GM12878 (cell line): ENCODE results near the gene FAM120AOS. TPM values are rescaled to one million over a fixed set of nuclear protein-coding genes. Genes with fewer than 3 reads are reported as not detected.

Source experiments
- ATAC-seq: fragments of 200-7000 bp; cut with Tn5 transposase; 3 replicates; pipeline ENCODE4 v1.9.1; 2020; ENCODE audit warnings: mild to moderate bottlenecking, moderate library complexity
- BruUV-seq: library from RNA; stranded (reverse); fragments of 400-500 nt; replicated peaks from 2 replicates; lab custom pipeline; 2021; lab: Mats Ljungman, UMichigan
- CTCF ChIA-PET: fragments of 300-600 bp; sonication (Branson Sonifier 250); formaldehyde crosslinking; extraction: SDS; loops from one replicate; lab custom pipeline; 2021; ENCODE audit warnings: inconsistent platforms; lab: Yijun Ruan, JAX
- POLR2A ChIA-PET: fragments of 350-600 bp; formaldehyde crosslinking; extraction: SDS; loops from one replicate; lab custom pipeline; 2021; ENCODE audit warnings: inconsistent platforms; lab: Charles Lee
- RAD21 ChIA-PET: fragments of 300-600 bp; sonication (Branson Sonifier 250); formaldehyde crosslinking; loops from one replicate; lab custom pipeline; 2023; ENCODE audit warnings: antibody characterized with exemption; ENCODE audit not compliant: unreplicated experiment; lab: Charles Lee
- SMC1A ChIA-PET: fragments of 300-600 bp; sonication (Branson Sonifier 250); formaldehyde crosslinking; loops from one replicate; lab custom pipeline; 2023; ENCODE audit not compliant: unreplicated experiment, uncharacterized antibody; lab: Charles Lee
- DNase-seq: peaks from one replicate; pipeline ENCODE4 v3.0.0-alpha.2; 2011; ENCODE audit warnings: low read depth, low spot score
- FAIRE-seq: peaks from 3 replicates; lab custom pipeline; 2011; peaks lifted over from hg19 to GRCh38; lab: Jason Lieb, UNC
- H2AFZ ChIP-seq: 2 replicates; pipeline ENCODE4 v1.6.0; 2011; ENCODE audit warnings: low read depth, low read length, control low read depth; ENCODE audit not compliant: control insufficient read depth
- H3K27ac ChIP-seq: 2 replicates; pipeline ENCODE4 v1.5.1; 2011; ENCODE audit warnings: control low read depth; ENCODE audit not compliant: control insufficient read depth, insufficient read depth
- H3K27me3 ChIP-seq, 2 experiments: replicated peaks in 1 of 2; 2 replicates each; pipeline versions ENCODE4 v1.6.0 to v1.6.1; 2011; ENCODE audit warnings: low read length in 1 of 2; ENCODE audit not compliant: control insufficient read depth in 2 of 2, insufficient read depth in 2 of 2
- H3K36me3 ChIP-seq, 2 experiments: 2 replicates each; pipeline ENCODE4 v1.5.1; 2011; ENCODE audit warnings: low read length in 1 of 2; ENCODE audit not compliant: control insufficient read depth in 2 of 2, insufficient read depth in 2 of 2
- H3K4me1 ChIP-seq: 2 replicates; pipeline ENCODE4 v1.6.1; 2011; ENCODE audit warnings: mild to moderate bottlenecking, low read length, moderate library complexity, mixed read lengths; ENCODE audit not compliant: control insufficient read depth, insufficient read depth
- H3K4me2 ChIP-seq: 2 replicates; pipeline ENCODE4 v1.6.0; 2011; ENCODE audit warnings: control low read depth; ENCODE audit not compliant: control insufficient read depth, insufficient read depth
- H3K4me3 ChIP-seq: fragments of 200-600 bp; sonication (generic); 2 replicates; pipeline ENCODE4 v1.5.1; 2016
- H3K79me2 ChIP-seq: 2 replicates; pipeline ENCODE4 v1.6.0; 2011; ENCODE audit warnings: low read length; ENCODE audit not compliant: control insufficient read depth, insufficient read depth
- H3K9ac ChIP-seq: 2 replicates; pipeline ENCODE4 v1.8.0; 2011; ENCODE audit warnings: low read length, control low read depth, mixed read lengths; ENCODE audit not compliant: control insufficient read depth, insufficient read depth
- H3K9me3 ChIP-seq: replicated peaks from 3 replicates; pipeline ENCODE4 v1.5.1; 2011; ENCODE audit warnings: mild to moderate bottlenecking, low read length; ENCODE audit not compliant: control insufficient read depth, insufficient read depth
- H4K20me1 ChIP-seq: 2 replicates; pipeline ENCODE4 v1.6.0; 2011; ENCODE audit not compliant: control insufficient read depth, insufficient read depth
- DPF2 ChIP-seq: fragments of 450-650 bp; IDR thresholded peaks from 2 replicates; pipeline ENCODE4 v1.6.1; 2017; ENCODE audit warnings: mild to moderate bottlenecking
- ELK1 ChIP-seq: IDR thresholded peaks from 2 replicates; pipeline ENCODE4 v1.6.1; 2012; ENCODE audit warnings: low read depth, low read length, improper control_type of control experiment
- GATAD2B ChIP-seq: fragments of 450-650 bp; conservative IDR thresholded peaks from 2 replicates; pipeline ENCODE4 v1.6.1; 2017; ENCODE audit warnings: low read depth, mild to moderate bottlenecking, moderate library complexity
- MEF2A ChIP-seq: IDR thresholded peaks from 2 replicates; pipeline ENCODE4 v1.6.1; 2011; ENCODE audit warnings: low read depth, mild to moderate bottlenecking, low read length, moderate library complexity; ENCODE audit not compliant: insufficient read depth
- NFYB ChIP-seq: IDR thresholded peaks from 2 replicates; pipeline ENCODE4 v1.6.1; 2011; ENCODE audit warnings: low read depth, mild to moderate bottlenecking, low read length, improper control_type of control experiment, moderate library complexity; ENCODE audit not compliant: insufficient read depth
- POU2F2 ChIP-seq: IDR thresholded peaks from 3 replicates; pipeline ENCODE4 v1.6.1; 2011; ENCODE audit warnings: low read depth, mild to moderate bottlenecking, low read length, borderline replicate concordance
- SMAD1 ChIP-seq: fragments of 450-650 bp; IDR thresholded peaks from 2 replicates; pipeline ENCODE4 v1.6.1; 2018; ENCODE audit warnings: mild to moderate bottlenecking, low read depth; ENCODE audit not compliant: partially characterized antibody
- YBX1 ChIP-seq: fragments of 450-650 bp; IDR thresholded peaks from 2 replicates; pipeline ENCODE4 v1.6.1; 2016; ENCODE audit warnings: antibody characterized with exemption
- ZNF384 ChIP-seq: IDR thresholded peaks from 2 replicates; pipeline ENCODE4 v1.6.1; 2012; ENCODE audit warnings: low read depth, mild to moderate bottlenecking, low read length, improper control_type of control experiment, borderline replicate concordance
- WGBS: methylation state at CpG from one replicate; pipeline ENCODE4 v1.1.6; 2016; ENCODE audit warnings: low lambda C conversion rate; ENCODE audit not compliant: insufficient replicate concordance, insufficient coverage; ENCODE audit errors: missing lambda C conversion rate; 5-methylcytosine and 5-hydroxymethylcytosine counted together
- in situ Hi-C: fragments of 300-500 bp; cut with MboI; formaldehyde crosslinking; loops from 9 replicates; pipeline ENCODE4 v1.14.3; 2018; ENCODE audit warnings: mixed read lengths
- intact Hi-C: fragments of 100-400 bp; cut with micrococcal nuclease; formaldehyde crosslinking; loops from one replicate; pipeline ENCODE4 v1.14.2; 2022; ENCODE audit not compliant: unreplicated experiment
- polyA plus RNA-seq, 11 experiments: library from polyadenylated mRNA; depleted of rRNA in 4 of 11; unstranded in 6 of 11; stranded (reverse) in 5 of 11; fragments of >200 nt; fragmentation: Nextera tagmentation in 4 of 11; fragmentation: Illumina TruSeq in 1 of 11; extraction: Ambion mirVana in 4 of 11; extraction: Trizol in 1 of 11; gene quantifications; 1 replicate in 1 of 11; 2 replicates in 10 of 11; pipeline versions ENCODE4 v1.2.1 to v1.2.3, GENCODE V29; 2011 to 2016; ENCODE audit warnings: inconsistent platforms in 2 of 11, missing spikeins in 2 of 11, low read depth in 1 of 11
- total RNA-seq, 4 experiments: library from RNA; depleted of rRNA in 3 of 4; stranded (reverse); fragments of >200 nt in 3 of 4; fragmentation: Illumina TruSeq in 1 of 4; extraction: Trizol in 1 of 4; gene quantifications; 2 replicates each; pipeline versions ENCODE4 v1.2.1 to v1.2.3, GENCODE V29; 2013 to 2021
- TF ChIP-seq, protein P1 (sequence below): fragments of 450-650 bp; IDR thresholded peaks from 2 replicates; pipeline ENCODE4 v1.6.1; 2017; ENCODE audit warnings: mild to moderate bottlenecking
- TF ChIP-seq, protein P2 (sequence below): fragments of 150-350 bp; IDR thresholded peaks from 2 replicates; pipeline ENCODE4 v1.6.1; 2016; ENCODE audit warnings: low read depth, low read length

Gene FAM120AOS
- total and polyA plus RNA-seq, 10 of the 15 experiments (the other 5 are each of a cell fraction or from before 2014, with no cell fraction given): 15.9 to 55.1 (median 34.6) TPM

DNA sequence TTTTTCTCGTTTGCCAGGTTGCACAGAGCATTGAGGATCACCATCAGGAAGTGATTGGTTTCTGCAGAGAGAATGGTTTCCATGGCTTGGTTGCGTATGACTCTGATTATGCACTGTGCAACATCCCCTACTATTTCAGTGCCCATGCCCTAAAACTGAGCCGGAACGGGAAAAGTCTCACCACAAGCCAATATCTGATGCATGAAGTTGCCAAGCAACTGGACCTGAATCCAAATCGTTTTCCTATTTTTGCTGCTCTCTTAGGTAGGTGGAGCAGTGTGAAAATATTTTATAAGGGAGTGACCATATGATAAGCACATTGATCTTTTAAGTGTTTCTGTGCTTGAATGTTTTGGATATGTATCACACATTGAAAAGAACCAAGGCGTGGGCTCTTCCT lies 17.7 kb upstream of the FAM120AOS start (continued):
- TF ChIP-seq, protein P1, sequence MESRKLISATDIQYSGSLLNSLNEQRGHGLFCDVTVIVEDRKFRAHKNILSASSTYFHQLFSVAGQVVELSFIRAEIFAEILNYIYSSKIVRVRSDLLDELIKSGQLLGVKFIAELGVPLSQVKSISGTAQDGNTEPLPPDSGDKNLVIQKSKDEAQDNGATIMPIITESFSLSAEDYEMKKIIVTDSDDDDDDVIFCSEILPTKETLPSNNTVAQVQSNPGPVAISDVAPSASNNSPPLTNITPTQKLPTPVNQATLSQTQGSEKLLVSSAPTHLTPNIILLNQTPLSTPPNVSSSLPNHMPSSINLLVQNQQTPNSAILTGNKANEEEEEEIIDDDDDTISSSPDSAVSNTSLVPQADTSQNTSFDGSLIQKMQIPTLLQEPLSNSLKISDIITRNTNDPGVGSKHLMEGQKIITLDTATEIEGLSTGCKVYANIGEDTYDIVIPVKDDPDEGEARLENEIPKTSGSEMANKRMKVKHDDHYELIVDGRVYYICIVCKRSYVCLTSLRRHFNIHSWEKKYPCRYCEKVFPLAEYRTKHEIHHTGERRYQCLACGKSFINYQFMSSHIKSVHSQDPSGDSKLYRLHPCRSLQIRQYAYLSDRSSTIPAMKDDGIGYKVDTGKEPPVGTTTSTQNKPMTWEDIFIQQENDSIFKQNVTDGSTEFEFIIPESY: no peak
- TF ChIP-seq DPF2 (no peak), SMAD1 (no peak), POU2F2 (no peak), ELK1 (no peak), GATAD2B (no peak)

- H3K27me3 ChIP-seq: no peaks in the 10 kb centered on the region
- ATAC-seq: no peak
- 85% methylated on average over 5 of the region's 5 CpGs for WGBS
- TF ChIP-seq YBX1 (no peak), MEF2A (no peak), ZNF384 (no peak), NFYB (no peak)
- TF ChIP-seq, protein P2, sequence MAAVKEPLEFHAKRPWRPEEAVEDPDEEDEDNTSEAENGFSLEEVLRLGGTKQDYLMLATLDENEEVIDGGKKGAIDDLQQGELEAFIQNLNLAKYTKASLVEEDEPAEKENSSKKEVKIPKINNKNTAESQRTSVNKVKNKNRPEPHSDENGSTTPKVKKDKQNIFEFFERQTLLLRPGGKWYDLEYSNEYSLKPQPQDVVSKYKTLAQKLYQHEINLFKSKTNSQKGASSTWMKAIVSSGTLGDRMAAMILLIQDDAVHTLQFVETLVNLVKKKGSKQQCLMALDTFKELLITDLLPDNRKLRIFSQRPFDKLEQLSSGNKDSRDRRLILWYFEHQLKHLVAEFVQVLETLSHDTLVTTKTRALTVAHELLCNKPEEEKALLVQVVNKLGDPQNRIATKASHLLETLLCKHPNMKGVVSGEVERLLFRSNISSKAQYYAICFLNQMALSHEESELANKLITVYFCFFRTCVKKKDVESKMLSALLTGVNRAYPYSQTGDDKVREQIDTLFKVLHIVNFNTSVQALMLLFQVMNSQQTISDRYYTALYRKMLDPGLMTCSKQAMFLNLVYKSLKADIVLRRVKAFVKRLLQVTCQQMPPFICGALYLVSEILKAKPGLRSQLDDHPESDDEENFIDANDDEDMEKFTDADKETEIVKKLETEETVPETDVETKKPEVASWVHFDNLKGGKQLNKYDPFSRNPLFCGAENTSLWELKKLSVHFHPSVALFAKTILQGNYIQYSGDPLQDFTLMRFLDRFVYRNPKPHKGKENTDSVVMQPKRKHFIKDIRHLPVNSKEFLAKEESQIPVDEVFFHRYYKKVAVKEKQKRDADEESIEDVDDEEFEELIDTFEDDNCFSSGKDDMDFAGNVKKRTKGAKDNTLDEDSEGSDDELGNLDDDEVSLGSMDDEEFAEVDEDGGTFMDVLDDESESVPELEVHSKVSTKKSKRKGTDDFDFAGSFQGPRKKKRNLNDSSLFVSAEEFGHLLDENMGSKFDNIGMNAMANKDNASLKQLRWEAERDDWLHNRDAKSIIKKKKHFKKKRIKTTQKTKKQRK: no peak
- TF ChIP-seq, all 136 proteins: peak for 0
- no peak overlapping the region for H3K4me3 ChIP-seq
- H3K27ac ChIP-seq: no peak overlapping the region
- H2AFZ ChIP-seq: no peak overlapping the region
- ChIA-PET POLR2A (interaction anchor here (1.2 kb wide), 1 partner anchor 17 kb away, joined by 3 read pairs; the partner anchor contains the start of gene FAM120AOS), SMC1A (interaction anchor here (0.9 to 1.4 kb wide), 2 partner anchors 16 to 19 kb away, joined by 3 to 6 read pairs; no protein-coding TSS in a partner anchor), RAD21 (interaction anchor here (0.7 to 1.3 kb wide), 2 partner anchors 17 kb away, joined by 3 to 4 read pairs; partner anchors contain the start of gene FAM120AOS), CTCF (interaction anchor here (0.6 kb wide), 1 partner anchor 247 kb away, joined by 3 read pairs; no protein-coding TSS in a partner anchor)
- peaks cover 3 to 10% of the 10 kb centered on the region in 2 experiments; a peak in 2 of 4 replicates for H3K36me3 ChIP-seq
- BruUV-seq: no TSS peak
- H4K20me1 ChIP-seq: no peaks in the 10 kb centered on the region
- in situ Hi-C loops (no loop called here), intact Hi-C loops (no loop called here)
- DNase-seq: no peak
- H3K9me3 ChIP-seq: no peaks in the 10 kb centered on the region
- FAIRE-seq: no peak
- H3K9ac ChIP-seq: no peak overlapping the region
- H3K79me2 ChIP-seq: peaks cover 68% of the 10 kb centered on the region
- H3K4me2 ChIP-seq: no peak overlapping the region
- peaks cover 20% of the 10 kb centered on the region for H3K4me1 ChIP-seq
Measured at GRCh38 chr9:93470391-93470790, 17.0 kb upstream of the FAM120AOS start.
